HG03521 (cell line): ENCODE results near the gene KDM3B.
"Not testable (repeated sequence)": the region's sequence is repeated elsewhere in the genome, so short reads cannot be mapped to it uniquely, and the experiment has no call there.

Experiments
- ATAC-seq: cut with Tn5 transposase; IDR thresholded peaks from one replicate; pipeline ENCODE4 v1.9.1; 2021; ENCODE audit warnings: mild to moderate bottlenecking, moderate library complexity; ENCODE audit not compliant: unreplicated experiment

KDM3B gene

GRCh38 chr5:138466125-138466899, 113.8 kb downstream of the KDM3B start:
- no peak for ATAC-seq

GRCh38 chr5:138466900-138467710, 114.6 kb downstream of the KDM3B start:
- ATAC-seq = no peak

- ATAC-seq = no peak
Observed at GRCh38 chr5:138467711-138468132, 115.2 kb downstream of the KDM3B start.

GRCh38 chr5:138468133-138468965, 115.9 kb downstream of the KDM3B start:
- ATAC-seq = no peak

GRCh38 chr5:138468966-138469539, 116.6 kb downstream of the KDM3B start:
- no peak for ATAC-seq

GRCh38 chr5:138469540-138470321, 117.2 kb downstream of the KDM3B start:
- ATAC-seq = no peak

GRCh38 chr5:138470322-138471051, 118.0 kb downstream of the KDM3B start:
- no peak for ATAC-seq

- ATAC-seq = no peak
Observed at GRCh38 chr5:138471052-138471361, 118.5 kb downstream of the KDM3B start.

GRCh38 chr5:138472353-138472752, 119.9 kb downstream of the KDM3B start:
- ATAC-seq = no peak

GRCh38 chr5:138473151-138473550, 120.7 kb downstream of the KDM3B start:
- not testable (repeated sequence) for ATAC-seq

- no peak for ATAC-seq
Observed at GRCh38 chr5:138476918-138477317, 124.4 kb downstream of the KDM3B start.

- no peak for ATAC-seq
Observed at GRCh38 chr5:138482638-138483037, 130.2 kb downstream of the KDM3B start.
